ENCODE results near the gene AEBP2.
"Not testable (repeated sequence)": the region's sequence is repeated elsewhere in the genome, so short reads cannot be mapped to it uniquely, and the experiment has no call there.

The AEBP2 gene

DNA sequence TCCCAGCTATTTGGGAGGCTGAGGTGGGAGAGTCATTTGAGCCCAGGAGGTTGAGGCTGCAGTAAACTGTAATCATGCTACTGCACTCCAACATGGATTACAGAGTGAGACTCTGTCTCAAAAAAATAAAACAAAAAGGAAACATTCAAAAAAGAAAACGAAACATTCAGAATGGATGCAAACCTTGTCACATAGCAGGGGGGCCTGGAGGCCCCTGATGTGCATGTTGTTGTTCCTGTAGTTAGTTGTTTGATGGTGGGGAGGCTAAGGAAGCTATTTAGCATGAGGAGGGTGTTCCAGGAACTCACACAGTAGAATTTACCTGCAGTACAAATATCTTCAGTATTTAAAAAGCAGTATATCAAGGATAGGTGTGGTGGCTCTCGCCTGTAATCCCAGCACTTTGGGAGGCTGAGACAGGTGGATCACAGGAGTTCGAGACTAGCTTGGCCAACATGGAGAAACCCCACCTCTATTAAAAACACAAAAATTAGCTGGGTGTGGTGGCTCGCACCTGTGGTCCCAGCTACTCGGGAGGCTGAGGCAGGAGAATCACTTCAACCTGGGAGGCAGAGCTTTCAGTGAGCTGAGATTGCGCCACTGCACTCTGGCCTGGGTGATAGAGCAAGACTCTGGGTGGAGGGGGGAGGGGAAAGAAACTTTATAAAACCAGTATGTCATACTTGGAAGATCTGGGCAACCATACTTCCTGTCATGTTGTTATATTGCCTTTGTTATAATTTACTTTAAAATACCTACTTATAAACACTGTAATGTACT is 17.6 kb upstream of the AEBP2 start:
- no peak for DNase-seq (ENCODE audit: low read depth)

- no peak for DNase-seq (ENCODE audit: low read depth)
These were observed 15.9 kb upstream of the AEBP2 start for GRCh38 chr12:19423166-19423930.

DNA sequence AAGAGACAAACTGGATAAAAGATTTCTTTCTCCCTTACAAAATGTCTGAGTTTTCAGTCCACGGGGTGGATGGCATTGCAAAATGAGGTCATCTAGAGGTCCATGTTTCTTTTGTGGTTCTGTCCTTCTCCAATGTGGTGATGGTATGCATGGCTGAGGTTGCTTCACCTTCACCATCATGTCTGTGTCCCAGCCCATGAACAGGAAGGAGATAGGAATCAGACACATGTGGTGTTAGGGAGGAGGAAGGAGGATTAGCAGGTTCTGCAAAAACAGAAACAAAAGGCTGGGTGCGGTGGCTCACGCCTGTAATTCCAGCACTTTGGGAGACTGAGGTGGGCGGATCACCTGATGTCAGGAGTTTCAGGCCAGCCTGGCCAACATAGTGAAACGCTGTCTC is 11.0 kb upstream of the AEBP2 start:
- no peak for DNase-seq (ENCODE audit: low read depth)

DNA sequence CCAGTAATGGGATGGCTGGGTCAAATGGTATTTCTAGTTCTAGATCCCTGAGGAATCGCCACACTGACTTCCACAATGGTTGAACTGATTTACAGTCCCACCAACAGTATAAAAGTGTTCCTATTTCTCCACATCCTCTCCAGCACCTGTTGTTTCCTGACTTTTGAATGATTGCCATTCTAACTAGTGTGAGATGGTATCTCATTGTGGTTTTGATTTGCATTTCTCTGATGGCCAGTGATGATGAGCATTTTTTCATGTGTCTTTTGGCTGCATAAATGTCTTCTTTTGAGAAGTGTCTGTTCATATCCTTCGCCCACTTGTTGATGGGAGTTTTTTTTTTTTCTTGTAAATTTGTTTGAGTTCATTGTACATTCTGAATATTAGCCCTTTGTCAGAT is 9.8 kb upstream of the AEBP2 start:
- not testable (repeated sequence) for DNase-seq (ENCODE audit: low read depth)

- DNase-seq (ENCODE audit: low read depth) = no peak
These were observed 8.3 kb upstream of the AEBP2 start for GRCh38 chr12:19430988-19431387.

- no peak for DNase-seq (ENCODE audit: low read depth)
These were observed 7.6 kb upstream of the AEBP2 start for GRCh38 chr12:19431407-19432308.

- no peak for DNase-seq (ENCODE audit: low read depth)
These were observed 6.8 kb upstream of the AEBP2 start for GRCh38 chr12:19432309-19433170.

DNA sequence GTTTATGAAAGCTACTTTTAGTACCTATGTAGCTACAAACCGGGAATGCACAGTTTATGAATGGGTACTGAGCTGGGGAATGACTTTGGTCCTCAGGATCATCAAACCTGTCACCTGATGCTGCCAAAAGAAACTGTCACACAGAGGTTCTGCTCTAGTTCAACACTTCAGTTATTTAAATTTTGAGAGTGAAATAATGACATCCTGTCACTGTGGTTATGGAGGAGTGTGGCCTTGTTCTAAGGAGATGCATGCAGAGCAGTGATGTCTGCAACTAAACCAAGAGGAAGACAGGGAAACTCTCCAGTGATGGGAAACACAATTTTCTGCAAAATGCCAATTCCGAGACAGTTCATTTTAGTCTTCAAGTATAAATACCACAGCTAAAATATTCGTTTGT is 4.8 kb upstream of the AEBP2 start:
- no peak for DNase-seq (ENCODE audit: low read depth)

- DNase-seq (ENCODE audit: low read depth) = no peak
These were observed 3.3 kb upstream of the AEBP2 start for GRCh38 chr12:19435831-19436497.

GRCh38 chr12:19436931-19437330 is 2.4 kb upstream of the AEBP2 start:
- DNase-seq (ENCODE audit: low read depth) = no peak

- no peak for DNase-seq (ENCODE audit: low read depth)
These were observed 1.3 kb upstream of the AEBP2 start for GRCh38 chr12:19437996-19438395.

GRCh38 chr12:19440019-19440858 is 947 bp downstream of the AEBP2 start:
- DNase-seq (ENCODE audit: low read depth) = peak; percentile 32

- no peak for DNase-seq (ENCODE audit: low read depth)
These were observed 1.6 kb downstream of the AEBP2 start for GRCh38 chr12:19440916-19441315.

GRCh38 chr12:19443585-19443984 is 4.3 kb downstream of the AEBP2 start:
- no peak for DNase-seq (ENCODE audit: low read depth)

DNA sequence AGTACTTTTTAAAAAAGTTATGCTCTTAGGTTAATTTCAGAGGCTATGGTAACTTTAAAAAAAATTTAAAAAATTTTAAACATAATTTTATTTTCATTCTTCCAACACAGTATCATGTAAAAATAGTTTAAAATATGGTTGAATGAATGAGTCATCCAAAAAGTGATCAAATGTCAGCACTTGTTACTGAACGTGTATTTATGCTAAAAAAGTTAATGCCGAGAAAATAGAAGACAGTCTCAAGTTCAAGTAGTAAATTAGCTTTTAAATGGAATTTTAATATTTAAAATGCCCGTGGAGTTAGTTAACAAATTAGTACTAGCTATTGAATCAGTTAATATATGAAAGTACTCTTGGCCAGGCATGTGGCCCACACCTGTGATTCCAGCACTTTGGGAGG is 4.8 kb downstream of the AEBP2 start:
- DNase-seq (ENCODE audit: low read depth) = no peak

- DNase-seq (ENCODE audit: low read depth) = no peak
These were observed 8.1 kb downstream of the AEBP2 start for GRCh38 chr12:19447386-19447785.

GRCh38 chr12:19449814-19450213 is 10.5 kb downstream of the AEBP2 start:
- no peak for DNase-seq (ENCODE audit: low read depth)

DNA sequence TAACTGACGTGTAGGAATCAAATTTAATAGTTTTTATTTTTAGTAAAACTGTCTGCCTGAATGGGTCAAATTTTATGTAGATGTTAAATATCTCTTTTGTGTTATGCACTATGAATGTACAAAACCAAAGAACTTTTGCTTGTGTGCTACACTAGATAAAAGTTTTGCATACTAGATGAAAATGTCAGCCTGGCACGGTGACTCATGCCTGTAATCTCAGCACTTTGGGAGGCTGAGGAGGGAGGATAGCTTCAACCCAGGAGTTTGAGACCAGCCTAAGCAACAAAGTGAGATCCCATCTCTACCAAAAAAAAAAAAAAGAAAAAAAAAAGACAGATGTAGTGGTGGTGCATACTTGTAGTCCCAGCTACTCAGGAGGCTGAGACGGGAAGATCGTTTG is 11.1 kb downstream of the AEBP2 start:
- DNase-seq (ENCODE audit: low read depth) = no peak

DNA sequence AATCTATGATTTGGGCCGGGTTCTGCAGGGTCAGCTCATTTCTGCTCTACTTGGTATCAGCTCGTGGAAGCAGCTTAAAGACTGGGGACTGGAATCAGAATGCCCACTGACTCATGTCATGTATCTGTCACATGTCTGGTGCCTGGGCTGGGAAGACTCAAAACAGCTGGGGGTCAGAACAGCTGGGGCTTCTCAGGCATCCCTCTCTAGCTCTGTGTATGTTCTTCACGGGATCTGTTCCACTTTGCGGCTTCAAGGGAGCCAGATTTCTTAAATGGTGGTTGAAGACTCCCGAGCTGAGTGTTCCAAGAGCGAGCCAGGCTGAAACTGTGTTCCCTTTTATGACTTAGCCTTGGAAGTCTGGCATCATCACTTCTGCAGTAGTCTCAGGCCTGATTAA is 11.9 kb downstream of the AEBP2 start:
- no peak for DNase-seq (ENCODE audit: low read depth)

DNA sequence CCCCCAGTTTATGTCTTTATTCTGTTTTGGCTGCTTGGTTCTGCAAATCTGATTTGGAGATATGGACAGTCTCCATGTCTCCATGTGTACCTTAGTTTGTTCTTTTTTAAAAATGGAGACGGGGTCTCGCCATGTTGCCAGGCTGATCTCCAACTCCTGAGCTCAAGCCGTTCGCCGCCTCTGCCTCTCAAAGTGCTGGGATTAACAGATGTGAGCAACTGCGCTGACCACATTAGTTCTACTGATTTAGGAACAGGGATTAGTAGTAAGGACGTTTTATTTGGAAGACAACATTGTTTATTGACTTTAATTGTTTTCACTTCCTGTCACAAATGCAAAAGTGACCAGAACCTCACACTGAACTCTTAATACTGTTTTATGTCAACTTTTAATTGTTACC is 14.7 kb downstream of the AEBP2 start:
- DNase-seq (ENCODE audit: low read depth) = no peak
